Fibroblast of lung (primary cell): Measurements from ENCODE around the gene HSP90B1. TPM values are rescaled to one million over a fixed set of nuclear protein-coding genes. Genes with fewer than 3 reads are reported as not detected.

Experiments
- DNase-seq, 2 donors: peaks; one replicate each; pipeline versions ENCODE4 v3.0.0 to v3.0.0-alpha.2; 2010; ENCODE audit warnings: low read depth in 2 of 2
- H2AFZ ChIP-seq: 2 replicates; pipeline ENCODE4 v1.5.1; 2012; ENCODE audit warnings: low read length, control low read depth, inconsistent platforms
- H3K27ac ChIP-seq: 2 replicates; pipeline ENCODE4 v1.5.1; 2011; ENCODE audit warnings: low read length, control low read depth; ENCODE audit not compliant: insufficient read depth
- H3K27me3 ChIP-seq: 2 replicates; pipeline ENCODE4 v1.5.1; 2011; ENCODE audit warnings: mild to moderate bottlenecking, low read length; ENCODE audit not compliant: control insufficient read depth, insufficient read depth
- H3K36me3 ChIP-seq: 2 replicates; pipeline ENCODE4 v1.5.1; 2011; ENCODE audit warnings: low read length; ENCODE audit not compliant: control insufficient read depth, insufficient read depth
- H3K4me1 ChIP-seq: 2 replicates; pipeline ENCODE4 v1.5.1; 2011; ENCODE audit warnings: low read length; ENCODE audit not compliant: control insufficient read depth, insufficient read depth; ENCODE audit errors: extremely low read depth
- H3K4me2 ChIP-seq: 2 replicates; pipeline ENCODE4 v1.5.1; 2011; ENCODE audit warnings: low read length, control low read depth; ENCODE audit not compliant: insufficient read depth; ENCODE audit errors: extremely low read depth
- H3K4me3 ChIP-seq, 4 experiments: fragments of 200-600 bp in 1 of 4; sonication (generic) in 1 of 4; replicated peaks in 1 of 4; 2 replicates each; pipeline ENCODE4 v1.5.1; 2011 to 2016; ENCODE audit warnings: low read length in 4 of 4, low read depth in 3 of 4, mild to moderate bottlenecking in 3 of 4, control low read depth in 2 of 4, inconsistent platforms in 1 of 4, mixed read lengths in 1 of 4; ENCODE audit not compliant: insufficient read depth in 1 of 4; ENCODE audit errors: control extremely low read depth in 1 of 4
- H3K79me2 ChIP-seq: 2 replicates; pipeline ENCODE4 v1.5.1; 2012; ENCODE audit warnings: mild to moderate bottlenecking, low read length, inconsistent platforms; ENCODE audit not compliant: control insufficient read depth, insufficient read depth
- H3K9ac ChIP-seq: 2 replicates; pipeline ENCODE4 v1.5.1; 2011; ENCODE audit warnings: mild to moderate bottlenecking, low read length, control low read depth; ENCODE audit not compliant: insufficient read depth
- H3K9me3 ChIP-seq: 2 replicates; pipeline ENCODE4 v1.5.1; 2012; ENCODE audit warnings: low read depth, low read length; ENCODE audit not compliant: control insufficient read depth, insufficient read depth
- H4K20me1 ChIP-seq: 2 replicates; pipeline ENCODE4 v1.5.1; 2011; ENCODE audit warnings: low read length; ENCODE audit not compliant: control insufficient read depth, insufficient read depth; ENCODE audit errors: extremely low read depth
- CTCF ChIP-seq, 2 donors: IDR thresholded peaks in 1 of 2; conservative IDR thresholded peaks in 1 of 2; 1 replicate in 1 of 2; 2 replicates in 1 of 2; pipeline ENCODE4 v1.5.1; 2011 to 2012; ENCODE audit warnings: low read length in 2 of 2, control low read depth in 1 of 2, inconsistent platforms in 1 of 2, low read depth in 1 of 2, mild to moderate bottlenecking in 1 of 2
- EZH2 ChIP-seq: IDR thresholded peaks from 2 replicates; pipeline ENCODE4 v1.5.1; 2012; ENCODE audit warnings: low read length, control low read depth, mild to moderate bottlenecking; ENCODE audit errors: missing control alignments
- polyA plus RNA-seq, 2 donors: library from polyadenylated mRNA; depleted of rRNA in 1 of 2; stranded (reverse) in 1 of 2; unstranded in 1 of 2; fragments of >200 nt; gene quantifications; 2 replicates each; pipeline ENCODE4 v1.2.1, GENCODE V29; 2011 to 2012; ENCODE audit warnings: missing spikeins in 1 of 2
- total RNA-seq: library from RNA; depleted of rRNA; stranded (reverse); fragments of >200 nt; gene quantifications from 2 replicates; pipeline ENCODE4 v1.2.1, GENCODE V29; 2014

Gene HSP90B1
- total and polyA plus RNA-seq, 2 donors (not counting 1 experiment from before 2014, with no cell fraction given): 983 to 1,015 TPM

- Histone ChIP-seq H3K4me3 (no peak overlapping the region), H3K36me3 (no peaks in the 10 kb centered on the region), H4K20me1 (no peaks in the 10 kb centered on the region), H3K27me3 (peaks cover 2% of the 10 kb centered on the region), H3K27ac (no peak overlapping the region), H3K9ac (no peak overlapping the region), H2AFZ (no peak overlapping the region), H3K79me2 (no peaks in the 10 kb centered on the region), H3K9me3 (no peaks in the 10 kb centered on the region), H3K4me1 (peaks cover 3% of the 10 kb centered on the region), H3K4me2 (peak overlapping the region; percentile 44)
- TF ChIP-seq CTCF (conservative IDR thresholded peaks at IDR 0.05 in 1 of 2, IDR thresholded peaks at IDR 0.05 in 1 of 2; ENCODE audit: low read depth in 1 of 2, low read length in 2 of 2) (no peak), EZH2 (no peak)
- DNase-seq: peak in 1 of 2 donors; percentile 74
These were observed 21.3 kb upstream of the HSP90B1 start for GRCh38 chr12:103908877-103909276.

GRCh38 chr12:103909811-103910210 is 20.4 kb upstream of the HSP90B1 start:
- Histone ChIP-seq H3K27ac (no peak overlapping the region), H3K27me3 (peaks cover 2% of the 10 kb centered on the region), H3K4me3 (no peak overlapping the region), H3K4me1 (peaks cover 3% of the 10 kb centered on the region), H3K9me3 (no peaks in the 10 kb centered on the region), H3K4me2 (no peak overlapping the region), H3K79me2 (no peaks in the 10 kb centered on the region), H2AFZ (no peak overlapping the region), H4K20me1 (no peaks in the 10 kb centered on the region), H3K36me3 (no peaks in the 10 kb centered on the region), H3K9ac (no peak overlapping the region)
- no peak for TF ChIP-seq EZH2
- TF ChIP-seq CTCF (conservative IDR thresholded peaks at IDR 0.05 in 1 of 2, IDR thresholded peaks at IDR 0.05 in 1 of 2; ENCODE audit: low read depth in 1 of 2, low read length in 2 of 2): no peak
- DNase-seq: peak in 1 of 2 donors; percentile 70

GRCh38 chr12:103912069-103912468 is 18.1 kb upstream of the HSP90B1 start:
- Histone ChIP-seq H3K27me3 (no peaks in the 10 kb centered on the region), H3K9me3 (no peaks in the 10 kb centered on the region), H4K20me1 (no peaks in the 10 kb centered on the region), H2AFZ (no peak overlapping the region), H3K4me1 (peaks cover 3% of the 10 kb centered on the region), H3K27ac (no peak overlapping the region), H3K4me2 (no peak overlapping the region), H3K79me2 (no peaks in the 10 kb centered on the region), H3K9ac (no peak overlapping the region), H3K4me3 (no peak overlapping the region), H3K36me3 (no peaks in the 10 kb centered on the region)
- no peak for DNase-seq
- TF ChIP-seq EZH2: no peak
- no peak for TF ChIP-seq CTCF (conservative IDR thresholded peaks at IDR 0.05 in 1 of 2, IDR thresholded peaks at IDR 0.05 in 1 of 2; ENCODE audit: low read depth in 1 of 2, low read length in 2 of 2)
